ENCODE data around the gene DNAJA3. TPM values are rescaled to one million over a fixed set of nuclear protein-coding genes. Genes with fewer than 3 reads are reported as not detected.

The DNAJA3 gene
- total RNA-seq, 2 experiments from 2014 or later, result 103 to 107 TPM

DNA sequence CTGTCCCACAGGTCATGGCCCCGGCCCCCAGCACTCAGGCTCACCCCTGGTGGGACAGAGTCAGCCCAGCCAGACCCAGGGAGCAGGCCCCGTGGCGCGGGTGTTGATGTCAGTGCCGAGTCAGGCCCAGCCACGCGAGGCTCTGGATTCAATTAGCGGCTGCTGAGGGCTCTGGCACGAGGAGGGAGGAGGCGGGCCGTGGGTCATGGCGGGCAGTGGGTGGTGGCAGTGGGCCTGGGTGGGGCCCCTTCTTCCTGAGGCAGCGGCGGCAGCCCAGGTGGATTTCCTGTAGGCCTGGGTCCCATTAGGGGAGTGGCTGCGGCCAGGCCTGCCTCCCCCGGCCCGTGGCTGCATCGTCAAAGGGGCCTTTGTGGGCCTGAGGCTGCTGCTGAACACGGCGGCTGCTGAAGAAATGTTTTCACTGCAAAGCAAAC, 41.1 kb upstream of the DNAJA3 start:
- Mint-ChIP-seq H3K27me3 (no peaks in the 10 kb centered on the region), H3K4me3 (no peak overlapping the region), H3K9me3 (no peaks in the 10 kb centered on the region), H3K4me1 (no peaks in the 10 kb centered on the region), H3K27ac (no peak overlapping the region), H3K36me3 (no peaks in the 10 kb centered on the region)
- DNase-seq, result no peak

DNA sequence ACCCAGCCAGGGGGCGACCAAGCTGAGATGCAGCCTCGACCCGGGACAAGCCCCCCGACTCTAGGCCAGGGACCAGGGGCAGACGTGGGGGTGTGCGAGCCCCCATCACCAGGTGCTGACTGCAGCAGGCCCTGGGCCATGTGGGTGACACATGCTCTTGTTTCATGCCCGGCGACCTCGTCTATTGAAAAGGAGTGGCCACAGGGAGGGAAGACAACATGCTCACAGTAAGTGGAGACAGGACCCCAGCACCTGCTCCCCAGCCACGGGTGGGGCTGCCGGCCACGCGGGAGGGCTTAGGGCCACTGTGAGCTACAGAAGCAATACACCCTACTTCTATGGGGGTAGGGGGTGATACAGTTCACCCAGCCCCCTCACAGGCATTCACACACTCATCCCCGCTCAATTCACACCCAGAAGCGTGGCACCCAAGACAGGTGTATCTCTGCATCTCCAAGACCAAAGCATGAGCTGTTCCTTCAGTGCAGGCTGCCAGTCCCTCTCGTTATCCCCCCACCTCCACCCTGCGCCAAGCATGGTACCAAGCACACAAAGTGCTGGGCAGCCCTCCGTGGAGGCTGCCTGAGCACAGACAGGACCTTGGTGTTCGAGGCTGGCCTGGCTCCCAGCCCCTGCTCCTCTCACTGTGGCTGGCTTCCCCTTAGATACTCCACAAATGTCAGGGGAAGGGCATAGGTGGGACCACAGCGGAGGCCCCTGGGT, 40.4 kb upstream of the DNAJA3 start:
- no peaks in the 10 kb centered on the region for H3K9me3 Mint-ChIP-seq
- no peak for DNase-seq
- no peak overlapping the region for H3K27ac Mint-ChIP-seq
- H3K27me3 Mint-ChIP-seq, result no peaks in the 10 kb centered on the region
- H3K4me1 Mint-ChIP-seq, result no peaks in the 10 kb centered on the region
- H3K36me3 Mint-ChIP-seq, result no peaks in the 10 kb centered on the region
- no peak overlapping the region for H3K4me3 Mint-ChIP-seq

DNA sequence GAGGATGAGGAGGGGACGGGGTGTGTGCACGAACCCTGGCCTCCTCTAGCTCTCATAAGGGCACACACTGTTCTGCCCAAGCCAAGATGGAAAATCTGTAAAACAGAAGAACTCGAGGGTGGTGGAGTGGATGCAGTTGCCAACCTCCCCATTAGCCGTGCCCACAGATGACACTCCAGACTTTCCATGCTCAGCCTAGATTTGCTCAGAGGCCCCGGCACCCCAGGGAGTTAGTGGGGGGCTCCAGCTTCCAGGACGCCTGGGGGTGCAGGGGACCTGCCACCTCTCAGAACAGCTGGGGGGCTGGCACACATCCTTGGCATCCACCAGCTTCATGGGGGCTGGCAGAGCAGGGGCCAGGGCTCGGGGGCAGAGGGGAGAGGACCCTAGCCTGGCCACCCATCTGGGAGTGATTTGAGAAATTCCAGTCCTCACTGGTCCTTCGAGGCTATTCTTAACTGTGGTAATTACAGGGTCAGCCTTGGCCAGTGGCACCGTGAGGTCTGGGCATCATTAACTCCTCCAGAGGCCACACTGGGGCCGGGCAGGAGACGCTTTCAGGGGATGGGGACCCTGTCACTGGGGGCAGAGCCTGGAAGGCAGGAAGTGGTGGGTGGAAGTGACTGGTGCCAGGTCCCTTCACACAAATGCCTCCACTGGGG, 39.7 kb upstream of the DNAJA3 start:
- H3K27me3 Mint-ChIP-seq, result no peaks in the 10 kb centered on the region
- no peaks in the 10 kb centered on the region for H3K36me3 Mint-ChIP-seq
- no peaks in the 10 kb centered on the region for H3K9me3 Mint-ChIP-seq

DNA sequence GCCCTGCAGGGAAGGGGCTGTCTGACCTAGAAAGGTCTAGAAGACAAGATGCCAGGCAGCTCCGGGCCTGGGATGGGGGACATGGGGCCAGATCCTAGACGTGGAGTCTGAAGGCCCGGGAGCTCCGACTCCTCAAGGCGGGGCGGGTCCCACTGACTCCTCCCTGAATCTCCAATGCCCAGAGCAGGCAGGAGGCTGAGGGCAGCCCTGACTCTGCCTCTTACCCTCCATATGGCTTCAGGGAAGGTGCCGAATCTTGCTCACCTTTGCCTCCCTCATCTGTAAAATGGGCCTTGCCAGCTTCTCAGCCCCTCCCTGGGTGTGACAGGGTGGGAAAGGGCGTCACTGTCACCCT, 39.2 kb upstream of the DNAJA3 start:
- Mint-ChIP-seq H3K9me3 (no peaks in the 10 kb centered on the region), H3K4me1 (no peaks in the 10 kb centered on the region), H3K36me3 (no peaks in the 10 kb centered on the region), H3K4me3 (no peak overlapping the region), H3K27me3 (no peaks in the 10 kb centered on the region), H3K27ac (no peak overlapping the region)
- no peak for DNase-seq

More for the DNA sequence above, 39.7 kb upstream of the DNAJA3 start:
- Mint-ChIP-seq H3K4me3 (no peak overlapping the region), H3K27ac (peak overlapping the region; percentile 6), H3K4me1 (no peaks in the 10 kb centered on the region)
- DNase-seq, result no peak

DNA sequence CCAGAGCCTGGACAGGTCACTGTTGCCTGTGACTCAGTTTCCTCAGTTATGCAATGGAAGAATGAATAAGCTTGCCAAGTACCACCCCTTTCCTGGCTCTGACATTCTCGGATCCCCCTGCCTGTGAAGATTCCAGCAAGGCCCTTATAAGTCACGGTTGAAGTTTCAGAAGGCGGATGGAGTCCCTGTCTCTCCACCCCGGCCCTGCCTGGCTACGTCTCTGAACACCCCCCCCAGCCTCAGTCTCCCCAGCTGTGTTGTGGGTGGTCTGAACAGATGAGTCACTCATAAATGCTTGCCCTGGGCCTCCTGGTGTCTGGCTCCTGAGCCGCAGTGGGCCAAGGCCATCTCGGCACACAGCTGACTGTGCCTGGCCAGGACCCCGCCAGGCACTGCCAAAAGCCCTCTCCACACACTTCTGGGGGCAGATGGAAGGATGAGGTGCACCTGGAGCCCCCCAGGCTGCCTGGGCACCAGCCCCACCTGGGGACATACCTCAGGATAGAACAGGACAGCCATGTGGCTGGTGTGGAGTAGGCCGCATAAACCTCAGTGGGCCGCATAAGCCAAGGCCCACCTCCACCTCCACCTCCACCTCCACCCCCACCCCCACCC, 38.6 kb upstream of the DNAJA3 start:
- Mint-ChIP-seq H3K9me3 (no peaks in the 10 kb centered on the region), H3K27ac (no peak overlapping the region), H3K4me3 (no peak overlapping the region), H3K27me3 (no peaks in the 10 kb centered on the region), H3K4me1 (no peaks in the 10 kb centered on the region), H3K36me3 (no peaks in the 10 kb centered on the region)
- no peak for DNase-seq

DNA sequence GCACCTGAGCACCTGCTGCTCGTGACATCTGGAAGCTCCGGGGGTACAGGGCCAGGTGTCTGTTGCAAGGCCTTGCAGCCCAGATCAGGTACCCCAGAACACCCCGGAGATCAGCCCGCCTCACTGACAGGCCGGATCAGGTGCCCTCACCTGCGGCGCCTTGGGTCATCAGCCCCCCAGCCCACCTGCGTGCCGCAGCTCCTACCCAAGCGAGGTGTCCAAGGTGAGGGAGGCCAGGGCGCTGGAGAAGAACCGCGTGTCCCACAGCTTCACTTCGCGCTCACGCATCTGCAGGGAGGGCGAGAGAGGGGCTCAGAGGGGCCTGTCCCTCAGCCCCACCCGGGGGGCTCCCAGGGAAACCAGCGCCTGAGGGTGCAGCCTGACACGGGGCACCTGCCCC, 37.9 kb upstream of the DNAJA3 start:
- Mint-ChIP-seq H3K36me3 (no peaks in the 10 kb centered on the region), H3K9me3 (no peaks in the 10 kb centered on the region), H3K27ac (no peak overlapping the region), H3K4me1 (peaks cover 2% of the 10 kb centered on the region), H3K4me3 (no peak overlapping the region), H3K27me3 (no peaks in the 10 kb centered on the region)
- DNase-seq, result no peak

DNA sequence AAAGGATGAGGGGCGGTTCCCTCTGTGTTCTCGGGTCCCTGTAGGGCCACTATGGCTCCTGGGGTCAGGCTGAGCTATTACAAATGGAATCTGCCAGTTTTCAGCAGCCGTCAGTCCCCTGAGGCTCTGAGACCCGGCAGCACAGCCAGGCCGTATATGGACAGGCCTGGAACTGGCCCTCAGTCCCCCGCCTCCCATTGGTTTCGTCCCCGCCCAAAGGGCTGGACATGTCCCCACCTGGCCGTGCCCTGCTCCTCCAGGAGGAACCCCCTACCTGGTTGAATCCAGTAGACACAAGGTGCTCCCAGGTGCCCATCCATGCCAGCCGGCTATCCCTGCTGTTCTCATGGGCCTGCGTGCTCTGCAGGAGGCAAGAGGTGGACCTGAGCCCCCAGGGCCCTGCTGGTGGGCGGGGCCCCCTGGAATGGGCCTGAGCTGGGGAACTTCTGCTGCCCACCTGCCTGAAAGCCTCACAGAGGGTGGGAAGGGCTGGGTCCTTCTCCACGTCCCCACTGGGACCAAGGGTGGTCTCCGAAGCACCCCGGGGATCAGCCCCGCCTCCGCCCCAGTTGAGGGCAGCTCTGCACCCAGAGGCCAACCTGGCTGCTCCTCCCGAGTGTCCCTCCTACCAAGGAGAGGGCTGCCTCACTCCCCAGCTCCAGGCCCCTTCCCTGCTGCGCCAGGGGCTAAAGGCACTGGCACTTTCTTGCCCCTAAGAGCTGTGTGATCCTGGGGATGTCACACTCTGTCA, 37.2 kb upstream of the DNAJA3 start:
- Mint-ChIP-seq H3K27ac (no peak overlapping the region), H3K4me3 (no peak overlapping the region), H3K9me3 (no peaks in the 10 kb centered on the region), H3K36me3 (no peaks in the 10 kb centered on the region), H3K4me1 (peaks cover 2% of the 10 kb centered on the region), H3K27me3 (no peaks in the 10 kb centered on the region)
- no peak for DNase-seq

DNA sequence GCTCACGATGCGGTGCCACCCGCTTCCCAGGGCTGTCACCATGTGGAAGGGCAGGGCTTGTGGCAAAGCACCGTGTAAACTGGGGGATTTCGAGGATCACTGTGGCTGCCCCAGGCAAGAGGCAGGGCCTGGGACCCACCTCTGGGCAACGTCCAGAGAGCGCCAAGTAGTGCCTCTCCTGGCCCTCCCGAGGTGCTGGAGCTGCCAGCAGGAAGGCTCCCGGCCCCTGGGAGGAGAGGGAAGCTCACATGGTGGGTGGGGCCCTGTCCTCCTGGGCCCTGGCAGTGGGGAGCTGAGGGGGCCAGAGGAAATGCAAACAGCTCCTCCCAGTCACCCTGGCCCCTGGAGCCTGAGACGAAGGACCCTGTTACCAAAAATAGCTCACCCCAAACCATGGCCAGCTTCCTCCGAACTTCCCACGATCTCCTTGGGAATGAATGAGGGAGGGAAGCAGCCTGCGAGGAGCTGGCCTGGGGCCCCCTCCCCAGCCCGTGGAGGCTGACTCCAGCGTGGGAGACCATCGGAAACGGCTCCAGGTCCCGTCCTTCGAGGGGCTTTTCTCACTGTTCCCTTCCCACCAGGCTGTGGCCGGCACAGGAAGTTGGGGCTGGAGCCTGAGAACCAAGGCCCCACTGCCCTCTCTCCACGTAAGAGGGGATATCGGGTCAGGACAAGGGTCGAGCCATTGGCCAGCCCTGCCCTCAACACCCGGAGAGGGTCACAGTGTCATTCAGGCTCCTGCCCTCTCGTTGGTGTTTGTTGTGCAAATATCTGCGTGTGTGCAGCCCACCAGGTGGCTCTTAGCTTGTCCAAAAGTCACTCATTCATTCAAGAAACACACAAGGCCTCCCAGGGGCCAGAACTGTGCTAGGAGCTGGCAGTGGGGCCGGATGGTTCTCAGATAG, 36.4 kb upstream of the DNAJA3 start:
- Mint-ChIP-seq H3K9me3 (no peaks in the 10 kb centered on the region), H3K27ac (no peak overlapping the region), H3K27me3 (no peaks in the 10 kb centered on the region), H3K4me1 (peaks cover 2% of the 10 kb centered on the region), H3K4me3 (no peak overlapping the region), H3K36me3 (no peaks in the 10 kb centered on the region)
- no peak for DNase-seq

DNA sequence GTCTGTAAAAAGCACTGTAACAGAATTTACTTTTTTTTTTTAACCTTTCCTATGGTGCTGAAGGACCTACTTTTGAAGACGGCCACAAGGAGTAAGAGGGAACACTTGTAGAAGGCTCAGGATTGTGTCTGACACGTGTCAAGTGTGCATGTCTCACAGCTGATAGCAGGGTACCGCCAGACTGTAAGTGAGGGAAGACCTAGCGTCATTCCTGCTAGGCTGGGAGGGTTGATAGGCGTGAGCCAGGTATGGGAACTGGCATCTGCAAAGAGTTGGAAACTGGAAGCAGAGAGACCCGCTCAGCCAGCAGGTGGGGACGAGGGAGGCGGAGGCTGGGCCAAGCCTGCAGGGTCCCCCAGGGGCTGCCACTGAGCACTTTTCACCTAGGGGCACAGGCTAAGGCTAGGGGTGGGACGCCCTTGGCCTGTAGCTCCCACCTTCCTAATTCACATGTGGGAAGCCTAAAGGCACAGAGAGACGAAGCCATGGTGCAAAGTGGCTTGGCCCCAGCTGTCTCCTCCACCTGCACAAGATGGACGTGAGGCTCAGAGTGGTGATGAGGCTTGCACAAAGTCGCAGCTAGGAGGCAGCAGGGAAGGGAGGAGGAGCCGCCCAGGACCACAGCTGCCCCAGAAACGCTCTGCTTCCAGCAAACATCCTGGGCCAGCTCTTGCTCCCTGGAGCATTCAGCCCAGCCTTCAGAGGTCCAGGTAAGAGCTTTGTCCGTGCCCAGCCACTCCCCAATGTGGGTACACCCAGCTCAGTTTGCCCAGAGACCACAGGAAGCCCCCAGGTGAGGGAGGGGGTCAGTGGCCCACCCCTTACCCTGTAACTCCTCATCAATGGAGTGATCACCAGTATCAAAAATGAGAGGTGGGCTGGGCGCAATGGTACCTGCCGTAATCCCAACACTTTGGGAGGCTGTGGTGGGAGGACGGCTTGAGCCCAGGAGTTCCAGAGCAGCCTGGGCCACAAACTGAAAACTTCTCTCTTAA, 35.1 kb upstream of the DNAJA3 start:
- no peak overlapping the region for H3K4me3 Mint-ChIP-seq
- no peaks in the 10 kb centered on the region for H3K27me3 Mint-ChIP-seq
- no peak overlapping the region for H3K27ac Mint-ChIP-seq
- no peaks in the 10 kb centered on the region for H3K9me3 Mint-ChIP-seq
- peaks cover 2% of the 10 kb centered on the region for H3K36me3 Mint-ChIP-seq
- DNase-seq, result no peak
- H3K4me1 Mint-ChIP-seq, result peaks cover 2% of the 10 kb centered on the region

DNA sequence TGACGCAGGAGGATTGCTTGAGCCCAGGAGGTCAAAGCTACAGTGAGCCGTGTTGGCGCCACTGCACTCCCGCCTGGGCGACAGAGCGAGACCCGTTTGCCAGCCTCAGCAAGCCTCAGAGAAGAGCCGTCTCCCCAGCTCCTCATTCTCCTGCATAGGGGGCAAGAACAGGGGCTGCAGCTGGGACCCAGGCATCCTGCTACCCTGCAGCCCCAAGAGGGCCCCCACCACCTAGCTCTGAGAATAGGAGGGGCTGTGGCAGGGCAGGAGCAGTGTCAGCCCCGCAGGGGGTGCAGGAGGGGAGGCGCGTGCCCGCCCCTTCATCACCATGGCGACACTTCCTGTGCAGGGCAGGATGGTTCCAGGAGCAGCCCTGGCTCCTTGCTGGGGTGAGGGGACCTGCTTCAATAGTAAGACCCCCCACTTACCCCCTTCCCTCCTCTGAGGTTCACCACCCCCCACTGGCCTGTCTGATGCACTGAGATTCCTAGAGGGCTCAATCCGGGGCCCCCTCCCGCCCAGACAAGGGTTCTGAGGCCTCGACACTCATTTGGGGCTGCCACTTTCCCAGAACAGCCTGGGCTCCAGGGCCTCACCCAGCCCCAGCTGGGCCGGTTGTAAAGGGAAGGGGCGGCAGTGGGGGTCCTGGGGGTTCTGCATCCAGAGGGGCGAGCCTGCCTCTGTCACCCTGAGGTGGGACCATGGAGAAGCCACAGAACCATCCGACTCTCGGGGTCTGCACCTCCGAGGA, 33.9 kb upstream of the DNAJA3 start:
- no peak for DNase-seq
- Mint-ChIP-seq H3K27ac (no peak overlapping the region), H3K4me1 (peaks cover 2% of the 10 kb centered on the region), H3K27me3 (no peaks in the 10 kb centered on the region), H3K36me3 (peaks cover 4% of the 10 kb centered on the region), H3K4me3 (no peak overlapping the region), H3K9me3 (no peaks in the 10 kb centered on the region)

DNA sequence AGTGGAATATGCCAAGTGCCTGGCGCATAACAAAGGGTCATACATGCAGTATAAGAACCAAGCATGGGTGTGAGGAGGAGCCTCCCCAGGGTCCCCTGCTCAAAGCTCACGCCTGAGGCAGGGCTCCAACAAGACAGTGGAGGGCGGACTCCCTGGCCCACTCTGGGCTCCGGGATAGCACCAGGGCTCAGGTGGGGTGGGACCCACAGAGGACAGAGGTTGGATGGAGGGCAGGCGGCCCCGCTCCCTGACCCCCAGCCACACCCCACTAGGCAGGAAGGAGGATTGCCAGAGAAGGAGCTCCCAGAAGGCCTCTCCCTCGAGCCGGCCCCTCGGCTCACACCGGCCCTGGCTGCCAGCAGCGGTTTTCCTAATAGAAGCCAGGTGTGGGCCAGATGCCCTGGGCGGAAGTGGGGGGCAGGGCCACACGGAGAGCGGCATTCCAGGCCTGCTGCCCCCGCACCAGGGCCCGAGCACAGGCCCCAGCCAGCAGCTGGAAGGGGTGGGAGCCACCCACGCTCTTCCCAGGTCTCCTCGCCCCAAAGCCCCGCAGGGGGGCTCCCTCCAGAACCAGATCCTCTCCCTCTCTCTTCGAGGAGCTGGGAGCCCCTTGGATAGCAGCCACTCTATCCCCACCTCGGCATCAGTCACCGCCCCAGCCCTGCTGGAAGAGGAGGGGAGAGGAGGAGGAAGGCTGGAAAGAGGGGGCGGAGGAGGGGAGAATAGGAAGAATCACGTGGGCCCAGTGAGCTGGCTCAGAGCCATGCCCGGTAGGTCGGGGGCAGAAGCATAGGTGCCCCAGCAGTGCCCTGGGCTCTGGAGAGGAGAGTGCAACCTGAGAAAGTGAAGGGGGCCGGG, 33.1 kb upstream of the DNAJA3 start:
- H3K4me1 Mint-ChIP-seq, result peaks cover 2% of the 10 kb centered on the region
- no peak overlapping the region for H3K27ac Mint-ChIP-seq
- DNase-seq, result no peak
- peaks cover 4% of the 10 kb centered on the region for H3K36me3 Mint-ChIP-seq
- no peaks in the 10 kb centered on the region for H3K9me3 Mint-ChIP-seq
- H3K27me3 Mint-ChIP-seq, result no peaks in the 10 kb centered on the region
- H3K4me3 Mint-ChIP-seq, result no peak overlapping the region

DNA sequence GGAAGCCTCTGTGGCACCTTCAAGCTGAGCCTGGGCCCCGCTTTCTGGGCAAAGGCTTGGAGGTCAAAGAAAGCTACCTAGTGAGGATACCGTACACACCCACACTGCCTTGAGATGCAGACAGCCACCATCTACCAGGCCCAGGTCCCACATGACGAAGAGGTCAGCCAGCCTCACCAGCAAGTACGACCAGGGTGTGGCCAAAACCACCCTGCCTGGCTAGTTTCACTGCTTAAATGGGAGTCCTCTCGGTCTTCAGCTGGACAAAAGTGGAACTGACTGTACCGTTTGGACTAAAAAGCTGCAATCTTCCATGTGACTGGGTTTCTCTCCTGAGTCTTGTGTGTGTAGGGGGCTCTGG, 32.4 kb upstream of the DNAJA3 start:
- H3K4me3 Mint-ChIP-seq, result no peak overlapping the region
- peaks cover 2% of the 10 kb centered on the region for H3K4me1 Mint-ChIP-seq
- H3K27me3 Mint-ChIP-seq, result no peaks in the 10 kb centered on the region
- H3K27ac Mint-ChIP-seq, result no peak overlapping the region
- no peak for DNase-seq
- H3K36me3 Mint-ChIP-seq, result peaks cover 5% of the 10 kb centered on the region
- no peaks in the 10 kb centered on the region for H3K9me3 Mint-ChIP-seq

All from activated naive CD8-positive, alpha-beta T cell treated with anti-CD3 and anti-CD28 coated beads for 36 hours (primary cell).